Natural killer cell (primary cell): ENCODE measurements around the gene GNAZ. TPM values are rescaled to one million over a fixed set of nuclear protein-coding genes. Genes with fewer than 3 reads are reported as not detected.

Experiments used
- ATAC-seq, 3 donors: fragments of 150-1000 bp in 2 of 3; fragments of 200-7000 bp in 1 of 3; cut with Tn5 transposase; 1 replicate in 1 of 3; 2 replicates in 2 of 3; pipeline ENCODE4 v1.10.0; 2021; ENCODE audit warnings: mild to moderate bottlenecking in 2 of 3, moderate library complexity in 2 of 3
- DNase-seq, 2 donors: peaks; one replicate each; pipeline versions ENCODE4 v3.0.0 to v3.0.0-alpha.2; 2013 to 2021; ENCODE audit warnings: mixed read lengths in 1 of 2
- H3K27ac ChIP-seq: one replicate; pipeline ENCODE4 v1.5.1; 2013; ENCODE audit warnings: mild to moderate bottlenecking, low read length
- H3K27me3 ChIP-seq: one replicate; pipeline ENCODE4 v1.6.1; 2013; ENCODE audit warnings: low read length; ENCODE audit not compliant: control insufficient read depth, insufficient read depth
- H3K36me3 ChIP-seq: one replicate; pipeline ENCODE4 v1.6.1; 2013; ENCODE audit warnings: low read length; ENCODE audit not compliant: control insufficient read depth, insufficient read depth
- H3K4me1 ChIP-seq: one replicate; pipeline ENCODE4 v1.6.1; 2013; ENCODE audit warnings: low read length; ENCODE audit not compliant: control insufficient read depth, insufficient read depth
- H3K4me3 ChIP-seq: one replicate; pipeline ENCODE4 v1.5.1; 2013; ENCODE audit warnings: low read length
- H3K9me3 ChIP-seq: one replicate; pipeline ENCODE4 v1.6.1; 2013; ENCODE audit warnings: low read length; ENCODE audit not compliant: control insufficient read depth, insufficient read depth
- H3K27ac Mint-ChIP-seq, 2 donors: one replicate each; pipeline ENCODE4 v1.8.0; 2022; ENCODE audit warnings: mild to moderate bottlenecking in 2 of 2, mixed read lengths in 2 of 2, moderate library complexity in 1 of 2
- H3K27me3 Mint-ChIP-seq, 2 donors: one replicate each; pipeline ENCODE4 v1.8.0; 2022; ENCODE audit warnings: low read depth in 2 of 2, mixed read lengths in 2 of 2
- H3K36me3 Mint-ChIP-seq: one replicate; pipeline ENCODE4 v1.8.0; 2022; ENCODE audit warnings: mixed read lengths
- H3K4me1 Mint-ChIP-seq, 2 donors: one replicate each; pipeline ENCODE4 v1.8.0; 2022; ENCODE audit warnings: mixed read lengths in 2 of 2
- H3K4me3 Mint-ChIP-seq: one replicate; pipeline ENCODE4 v1.8.0; 2022; ENCODE audit warnings: mild to moderate bottlenecking, moderate library complexity, mixed read lengths
- H3K9me3 Mint-ChIP-seq, 2 donors: one replicate each; pipeline ENCODE4 v1.8.0; 2022; ENCODE audit warnings: mixed read lengths in 2 of 2
- WGBS: methylation state at CpG from one replicate; pipeline ENCODE4 v1.1.7; 2013; ENCODE audit warnings: missing lambda C conversion rate; ENCODE audit not compliant: insufficient coverage; 5-methylcytosine and 5-hydroxymethylcytosine counted together
- intact Hi-C: fragments of 100-400 bp; cut with micrococcal nuclease; formaldehyde crosslinking; loops from one replicate; pipeline ENCODE4 v1.14.2; 2022
- total RNA-seq, 4 donors: library from RNA; stranded (reverse); fragments of 120-200 nt in 1 of 4; gene quantifications; one replicate each; pipeline versions ENCODE4 v1.2.3 to v1.2.4, GENCODE V29; 2013 to 2022
- TF ChIP-seq, protein P1 (sequence below): fragments of 200-600 bp; IDR thresholded peaks from one replicate; pipeline ENCODE4 v1.8.0; 2022; ENCODE audit warnings: antibody characterized with exemption

The GNAZ gene
- total RNA-seq, 3 donors from 2014 or later (not counting 1 experiment from before 2014, with no cell fraction given) = 4.5 to 7.5 (median 5.6) TPM

DNA sequence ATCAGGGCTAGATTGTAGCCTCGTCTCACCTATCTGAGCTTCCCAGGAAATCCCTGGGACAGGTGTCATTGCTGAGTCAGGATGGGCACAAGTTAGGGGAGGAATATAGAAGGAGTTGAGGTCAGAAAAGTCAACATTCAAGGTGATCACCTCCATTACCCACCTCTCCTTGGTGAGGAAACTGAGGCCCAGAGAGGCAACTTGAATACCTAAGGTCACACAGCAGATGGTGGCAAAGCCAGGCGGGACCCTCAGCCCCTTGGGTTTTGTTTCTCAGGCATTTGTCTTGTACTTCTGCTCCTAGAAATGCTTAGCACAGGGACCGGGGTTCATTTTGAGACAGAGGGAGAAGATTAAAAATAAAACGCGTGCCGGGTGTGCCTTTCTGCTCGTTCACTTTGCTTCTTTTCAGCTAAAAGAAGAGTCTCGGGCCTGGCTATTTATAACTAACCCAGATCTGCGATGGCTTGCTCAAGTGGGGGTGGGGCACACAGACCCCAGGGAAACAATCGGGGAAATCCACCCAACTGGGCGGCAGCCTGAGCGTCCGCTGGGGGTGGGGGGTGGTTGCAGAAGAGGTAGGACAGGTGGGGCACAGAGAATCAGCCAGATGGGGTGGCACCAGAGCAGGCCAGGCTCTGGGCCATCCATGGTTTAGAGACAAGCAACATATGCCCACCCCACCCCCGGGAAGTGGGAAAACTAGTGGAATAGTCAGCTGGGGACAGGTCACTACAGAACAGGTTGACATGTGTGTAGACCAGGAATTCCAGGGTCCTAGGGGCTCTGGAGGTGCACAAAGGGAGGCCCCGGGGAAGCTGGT is 3.9 kb upstream of the GNAZ start:
- intact Hi-C loops = no loop called here
- Histone ChIP-seq H3K27me3 (peaks cover 4% of the 10 kb centered on the region), H3K4me1 (peaks cover 14% of the 10 kb centered on the region), H3K36me3 (no peaks in the 10 kb centered on the region), H3K27ac (no peak overlapping the region), H3K9me3 (no peaks in the 10 kb centered on the region), H3K4me3 (no peak overlapping the region)
- Mint-ChIP-seq H3K27ac (no peak overlapping the region), H3K4me3 (no peak overlapping the region), H3K4me1 (peaks cover 10 to 15% of the 10 kb centered on the region in 2 donors), H3K27me3 (peaks cover 0 to 5% of the 10 kb centered on the region in 2 donors), H3K9me3 (no peaks in the 10 kb centered on the region), H3K36me3 (no peaks in the 10 kb centered on the region)
- WGBS = 87% methylated on average over 15 of the region's 15 CpGs
- TF ChIP-seq, protein P1, sequence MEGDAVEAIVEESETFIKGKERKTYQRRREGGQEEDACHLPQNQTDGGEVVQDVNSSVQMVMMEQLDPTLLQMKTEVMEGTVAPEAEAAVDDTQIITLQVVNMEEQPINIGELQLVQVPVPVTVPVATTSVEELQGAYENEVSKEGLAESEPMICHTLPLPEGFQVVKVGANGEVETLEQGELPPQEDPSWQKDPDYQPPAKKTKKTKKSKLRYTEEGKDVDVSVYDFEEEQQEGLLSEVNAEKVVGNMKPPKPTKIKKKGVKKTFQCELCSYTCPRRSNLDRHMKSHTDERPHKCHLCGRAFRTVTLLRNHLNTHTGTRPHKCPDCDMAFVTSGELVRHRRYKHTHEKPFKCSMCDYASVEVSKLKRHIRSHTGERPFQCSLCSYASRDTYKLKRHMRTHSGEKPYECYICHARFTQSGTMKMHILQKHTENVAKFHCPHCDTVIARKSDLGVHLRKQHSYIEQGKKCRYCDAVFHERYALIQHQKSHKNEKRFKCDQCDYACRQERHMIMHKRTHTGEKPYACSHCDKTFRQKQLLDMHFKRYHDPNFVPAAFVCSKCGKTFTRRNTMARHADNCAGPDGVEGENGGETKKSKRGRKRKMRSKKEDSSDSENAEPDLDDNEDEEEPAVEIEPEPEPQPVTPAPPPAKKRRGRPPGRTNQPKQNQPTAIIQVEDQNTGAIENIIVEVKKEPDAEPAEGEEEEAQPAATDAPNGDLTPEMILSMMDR = no peak
- ATAC-seq (no peak), DNase-seq (peak in 1 of 2 donors; percentile 10)

GRCh38 chr22:23067023-23067650 is 3.2 kb upstream of the GNAZ start:
- H3K27me3 Mint-ChIP-seq = peaks cover 0 to 7% of the 10 kb centered on the region in 2 donors
- ATAC-seq (no peak), DNase-seq (peak in 1 of 2 donors; percentile 11)
- no peak overlapping the region for H3K27ac ChIP-seq
- peaks cover 13 to 20% of the 10 kb centered on the region in 2 donors for H3K4me1 Mint-ChIP-seq
- peak overlapping the region in 1 of 2 donors; percentile 23 for H3K27ac Mint-ChIP-seq
- H3K9me3 Mint-ChIP-seq = no peaks in the 10 kb centered on the region
- H3K36me3 Mint-ChIP-seq = no peaks in the 10 kb centered on the region
- H3K4me1 ChIP-seq = peaks cover 16% of the 10 kb centered on the region
- peaks cover 7% of the 10 kb centered on the region for H3K27me3 ChIP-seq
- H3K4me3 ChIP-seq = no peak overlapping the region
- intact Hi-C loops = no loop called here
- H3K36me3 ChIP-seq = no peaks in the 10 kb centered on the region
- H3K4me3 Mint-ChIP-seq = no peak overlapping the region
- TF ChIP-seq, protein P1 = no peak
- no peaks in the 10 kb centered on the region for H3K9me3 ChIP-seq
- WGBS = 84% methylated on average over 6 of the region's 6 CpGs

- no peaks in the 10 kb centered on the region for H3K9me3 Mint-ChIP-seq
- H3K27me3 Mint-ChIP-seq = peaks cover 0 to 10% of the 10 kb centered on the region in 2 donors
- H3K36me3 Mint-ChIP-seq = no peaks in the 10 kb centered on the region
- ATAC-seq (no peak), DNase-seq (no peak)
- H3K27me3 ChIP-seq = peaks cover 7% of the 10 kb centered on the region
- no peak overlapping the region for H3K4me3 ChIP-seq
- intact Hi-C loops = no loop called here
- peak overlapping the region in 1 of 2 donors; percentile 23 for H3K27ac Mint-ChIP-seq
- H3K4me1 Mint-ChIP-seq = peaks cover 13 to 20% of the 10 kb centered on the region in 2 donors
- no peaks in the 10 kb centered on the region for H3K9me3 ChIP-seq
- H3K4me1 ChIP-seq = peaks cover 16% of the 10 kb centered on the region
- 88% methylated on average over 5 of the region's 5 CpGs for WGBS
- H3K27ac ChIP-seq = no peak overlapping the region
- H3K36me3 ChIP-seq = no peaks in the 10 kb centered on the region
- TF ChIP-seq, protein P1 = no peak
- H3K4me3 Mint-ChIP-seq = no peak overlapping the region
Measured at GRCh38 chr22:23067691-23068090, 2.6 kb upstream of the GNAZ start.
